ENCODE data around the gene MYH11.
"Not testable (repeated sequence)": the region's sequence is repeated elsewhere in the genome, so short reads cannot be mapped to it uniquely, and the experiment has no call there.

Gene MYH11

GRCh38 chr16:15743657-15744056, 113.2 kb downstream of the MYH11 start:
- DNase-seq = no peak

- DNase-seq = no peak
Observed at GRCh38 chr16:15742716-15743115, 114.1 kb downstream of the MYH11 start.

DNA sequence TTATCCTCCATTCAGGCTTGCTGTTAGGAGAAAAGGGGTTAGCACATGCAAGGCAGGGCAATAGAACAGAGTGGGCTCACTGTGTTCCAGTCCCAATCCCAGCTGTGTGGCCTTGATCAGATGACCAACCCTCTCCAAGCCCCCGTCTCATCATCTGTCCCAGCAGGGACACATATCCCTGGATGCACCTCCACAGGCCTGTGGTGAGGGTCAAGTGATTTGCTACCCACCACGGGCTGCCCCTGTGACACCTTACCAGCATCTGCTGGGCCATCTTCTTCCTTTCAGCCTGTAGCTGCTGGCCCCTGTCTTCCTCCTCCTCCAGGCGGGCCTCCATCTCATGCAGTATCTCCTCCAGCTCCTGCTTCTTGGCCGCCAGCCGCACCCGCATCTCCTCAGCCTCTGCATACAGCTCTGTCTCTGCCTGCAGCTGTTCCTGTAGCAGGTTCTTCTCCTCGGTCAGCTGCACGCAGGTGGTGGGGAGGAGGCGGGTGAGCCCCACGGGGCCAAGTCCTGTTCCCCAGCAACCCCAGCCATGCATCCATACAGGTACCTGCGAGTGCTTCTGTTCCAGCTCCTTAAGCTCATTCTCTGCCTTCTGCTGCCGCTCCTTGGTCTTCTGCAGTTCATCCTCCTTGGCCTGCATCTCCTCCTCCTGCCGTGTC, 115.5 kb downstream of the MYH11 start:
- DNase-seq = no peak

GRCh38 chr16:15739950-15740349, 116.9 kb downstream of the MYH11 start:
- DNase-seq = no peak

DNA sequence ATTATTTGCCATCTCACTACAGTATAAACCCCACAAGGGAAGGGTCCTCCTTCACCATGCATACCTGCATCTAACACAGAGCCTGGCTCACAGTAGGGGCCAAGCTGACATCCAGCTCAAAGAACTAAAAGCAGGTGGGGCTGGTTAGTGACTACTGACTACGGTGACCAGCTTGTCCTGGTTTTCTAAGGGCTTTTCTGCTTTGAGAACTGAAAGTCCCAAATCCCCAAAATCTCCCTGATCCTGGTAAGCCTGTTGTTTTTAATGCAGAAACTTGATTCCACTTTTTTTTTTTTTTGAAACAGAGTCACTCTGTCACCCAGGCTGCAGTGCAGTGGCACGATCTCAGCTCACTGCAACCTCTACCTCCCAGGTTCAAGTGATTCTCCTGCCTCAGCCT, 117.4 kb downstream of the MYH11 start:
- no peak for DNase-seq

- DNase-seq = no peak
Observed at GRCh38 chr16:15737140-15737644, 119.6 kb downstream of the MYH11 start.

DNA sequence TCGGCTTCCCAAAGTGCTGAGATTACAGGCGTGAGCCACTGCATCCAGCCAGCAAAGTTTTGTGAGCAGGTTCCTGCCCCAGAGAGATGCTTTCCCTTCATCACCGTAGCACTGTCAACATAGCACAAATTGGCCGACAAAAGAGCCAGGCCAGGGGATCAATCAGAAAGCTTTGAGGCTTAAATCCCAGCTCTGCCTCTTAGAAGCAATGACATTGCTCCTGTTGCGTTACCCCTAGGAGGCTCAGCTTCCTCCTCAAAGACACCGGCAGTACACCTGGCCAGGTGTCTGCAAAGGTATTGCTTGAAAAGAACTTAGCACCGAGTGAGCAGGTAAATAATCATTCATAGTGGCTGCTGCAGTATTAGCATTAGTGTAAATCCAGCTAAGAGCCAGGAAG, 120.3 kb downstream of the MYH11 start:
- DNase-seq = no peak

DNA sequence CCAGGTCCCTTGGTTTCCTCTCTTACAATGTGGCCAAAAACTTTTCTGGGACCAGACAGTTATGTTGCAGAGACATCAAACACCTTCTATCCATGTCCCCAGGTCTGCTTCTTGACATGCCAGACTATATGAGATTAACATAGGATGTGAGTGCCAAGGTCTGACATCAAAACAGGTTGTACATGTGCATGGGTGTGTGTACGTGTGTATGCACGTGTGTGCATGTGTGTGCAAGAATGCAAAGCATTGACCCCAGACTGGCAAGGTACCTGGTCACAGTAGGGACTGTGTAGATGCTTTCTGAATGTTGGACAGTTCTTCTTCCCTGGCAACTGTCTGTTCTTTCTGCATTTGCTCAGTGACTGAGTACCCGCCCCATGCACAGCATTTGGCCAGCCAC, 121.2 kb downstream of the MYH11 start:
- DNase-seq = no peak

DNA sequence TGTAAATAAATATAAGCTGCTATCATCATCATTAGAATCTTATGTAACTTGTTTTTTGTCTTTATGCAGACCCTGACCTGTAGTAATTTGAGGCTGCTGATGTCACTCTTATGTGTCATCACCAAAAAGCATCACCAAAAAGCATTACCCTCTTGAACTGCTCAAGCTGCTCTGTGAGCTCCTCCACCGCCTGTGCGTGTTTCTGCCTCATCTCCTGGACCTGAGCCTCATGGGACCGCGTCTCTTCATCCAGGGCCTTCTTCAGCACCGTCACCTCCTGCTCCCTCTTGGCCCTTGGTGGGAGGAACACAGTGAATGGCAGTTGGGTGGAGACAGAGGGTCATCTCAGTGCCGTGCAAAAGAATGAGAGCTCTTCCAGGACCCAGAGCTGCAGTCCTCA, 124.4 kb downstream of the MYH11 start:
- DNase-seq = no peak

DNA sequence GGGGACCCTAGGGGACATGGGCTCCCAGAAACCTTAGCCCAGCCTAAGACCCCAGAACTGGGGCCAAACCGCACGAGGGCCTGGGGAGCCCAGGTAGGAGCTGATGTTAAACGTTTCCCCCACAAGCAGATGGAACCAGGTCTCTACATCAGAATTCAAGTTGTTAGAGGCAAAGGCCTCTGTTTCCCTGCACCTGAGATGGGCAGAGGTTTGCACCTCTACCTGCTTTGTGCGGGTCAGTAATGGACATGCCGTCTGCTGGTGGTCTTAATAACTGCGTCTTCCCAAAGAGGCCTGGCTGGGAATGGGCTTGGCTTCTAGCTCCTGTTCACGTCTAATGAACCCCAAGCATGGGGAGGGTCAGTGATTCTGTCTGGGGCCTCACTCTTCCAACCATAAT, 127.7 kb downstream of the MYH11 start:
- no peak for DNase-seq

- DNase-seq = not testable (repeated sequence)
Observed at GRCh38 chr16:15727697-15728096, 129.1 kb downstream of the MYH11 start.

DNA sequence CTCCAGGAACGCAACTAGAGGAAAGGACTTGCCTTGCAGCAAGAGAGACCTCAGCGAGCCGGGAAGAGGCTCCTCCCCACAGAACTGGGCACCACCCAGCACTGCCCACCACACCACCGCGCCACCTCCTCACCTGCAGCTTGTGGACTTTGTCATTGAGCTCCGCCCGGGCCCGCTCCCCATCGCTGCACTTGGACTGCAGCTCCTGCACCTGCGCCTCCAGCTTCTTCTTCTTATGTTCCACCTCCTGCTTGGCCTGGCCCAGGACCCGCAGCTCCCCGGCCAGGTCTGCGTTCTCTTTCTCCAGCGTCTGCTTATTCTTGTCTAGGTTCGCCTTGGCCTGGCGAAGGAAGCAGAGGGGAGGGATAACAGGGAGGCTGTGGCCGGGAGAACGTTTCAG, 130.1 kb downstream of the MYH11 start:
- DNase-seq = no peak

- no peak for DNase-seq
Observed at GRCh38 chr16:15725641-15726240, 131.1 kb downstream of the MYH11 start.

DNA sequence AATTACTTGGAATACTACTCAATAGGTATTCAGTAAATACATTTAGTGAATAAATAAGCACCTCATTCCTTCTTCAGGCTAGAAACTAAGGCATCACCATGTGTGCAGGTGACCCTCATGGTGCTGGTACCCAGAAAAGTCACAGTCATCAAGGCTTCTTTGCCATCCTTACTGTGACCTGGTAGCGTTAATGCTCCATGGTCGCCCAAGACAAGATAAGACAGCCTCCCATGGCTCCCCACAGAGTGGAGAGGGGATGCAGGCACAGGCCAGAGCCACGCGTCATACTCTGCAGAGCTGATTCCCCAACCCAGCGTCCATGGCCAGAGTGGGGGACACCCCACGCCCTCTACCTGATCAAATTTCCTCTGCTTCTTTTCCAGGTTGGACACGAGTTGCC, 133.0 kb downstream of the MYH11 start:
- DNase-seq = no peak

DNA sequence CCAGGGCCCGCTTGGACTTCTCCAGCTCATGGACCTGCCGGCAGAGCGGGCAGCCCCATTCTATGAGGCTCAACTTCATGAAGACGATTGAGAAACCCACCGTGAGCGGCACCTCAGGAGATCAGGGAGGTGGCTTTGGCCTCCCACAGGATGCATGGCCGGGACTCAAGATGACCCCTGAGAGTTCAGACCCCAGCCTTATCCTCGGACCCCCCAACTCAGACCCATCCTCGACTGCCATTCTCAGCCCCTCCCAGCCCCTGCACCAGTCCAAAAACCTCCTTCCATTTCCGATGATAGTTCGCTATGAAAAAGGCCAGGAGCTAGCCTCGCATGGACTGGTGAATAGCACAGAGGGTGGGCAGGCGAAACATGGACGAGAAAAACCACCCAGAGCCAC, 135.8 kb downstream of the MYH11 start:
- DNase-seq = no peak

GRCh38 chr16:15716694-15717447, 140.0 kb downstream of the MYH11 start:
- DNase-seq = no peak

- no peak for DNase-seq
Observed at GRCh38 chr16:15715221-15715620, 141.6 kb downstream of the MYH11 start.

GRCh38 chr16:15714393-15715172, 142.2 kb downstream of the MYH11 start:
- DNase-seq = no peak

- no peak for DNase-seq
Observed at GRCh38 chr16:15708997-15709396, 147.8 kb downstream of the MYH11 start.

DNA sequence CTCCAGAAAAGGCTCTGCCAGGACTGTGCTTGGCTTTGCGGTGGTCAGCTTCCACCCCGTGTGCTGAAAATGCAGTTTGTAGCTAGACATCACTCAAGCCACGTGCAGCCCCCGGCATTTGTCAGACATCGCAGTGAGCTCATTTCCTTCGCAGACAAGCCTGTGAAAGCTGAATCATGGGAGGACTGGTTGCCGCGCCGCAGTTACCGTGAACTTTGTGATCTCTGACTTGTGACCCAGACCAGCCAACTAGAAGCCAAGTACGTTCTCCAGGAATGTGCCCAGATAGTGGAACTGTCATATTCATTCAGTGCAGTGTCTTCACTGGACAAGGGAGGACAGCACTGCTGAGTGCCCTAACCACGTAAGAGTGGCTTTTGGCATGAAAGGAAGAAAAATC, 148.7 kb downstream of the MYH11 start:
- DNase-seq = no peak

- DNase-seq = no peak
Observed at GRCh38 chr16:15707332-15707731, 149.5 kb downstream of the MYH11 start.

- no peak for DNase-seq
Observed at GRCh38 chr16:15705064-15705565, 151.7 kb downstream of the MYH11 start.

GRCh38 chr16:15704545-15704987, 152.3 kb downstream of the MYH11 start:
- DNase-seq = peak; percentile 27

Measured in NCI-H2029 (cell line).